IMR-90 (cell line): Measurements from ENCODE around the gene BCDIN3D. TPM values are rescaled to one million over a fixed set of nuclear protein-coding genes. Genes with fewer than 3 reads are reported as not detected.

Experiments
- ATAC-seq: fragments of 200-7000 bp; cut with Tn5 transposase; 2 replicates; pipeline ENCODE4 v1.9.1; 2020; ENCODE audit warnings: low read depth, mild to moderate bottlenecking, moderate library complexity
- BruUV-seq: library from RNA; stranded (reverse); fragments of 400-500 nt; replicated peaks from 2 replicates; lab custom pipeline; 2021; lab: Mats Ljungman, UMichigan
- CTCF ChIA-PET: fragments of 300-600 bp; formaldehyde crosslinking; extraction: SDS; loops from one replicate; lab custom pipeline; 2021; ENCODE audit warnings: antibody characterized with exemption; lab: Yijun Ruan, JAX
- POLR2A ChIA-PET: fragments of 300-600 bp; sonication (Branson Sonifier 250); formaldehyde crosslinking; loops from one replicate; lab custom pipeline; 2022; ENCODE audit warnings: antibody characterized with exemption; ENCODE audit not compliant: unreplicated experiment; lab: Charles Lee
- DNase-seq: peaks from one replicate; pipeline ENCODE4 v3.0.0; 2013
- H2AFZ ChIP-seq: replicated peaks from 2 replicates; pipeline ENCODE3; 2013; ENCODE audit warnings: low read length, mild to moderate bottlenecking; ENCODE audit not compliant: poor library complexity
- H2AK5ac ChIP-seq: 2 replicates; pipeline ENCODE4 v1.6.1; 2013; ENCODE audit warnings: low read depth, low read length, inconsistent platforms
- H2AK9ac ChIP-seq: replicated peaks from 2 replicates; pipeline ENCODE3; 2013; ENCODE audit warnings: mild to moderate bottlenecking, low read depth, low read length, moderate library complexity; ENCODE audit not compliant: poor library complexity
- H2BK120ac ChIP-seq: 2 replicates; pipeline ENCODE4 v1.6.1; 2013; ENCODE audit warnings: low read depth, low read length, inconsistent platforms
- H2BK15ac ChIP-seq: 3 replicates; pipeline ENCODE4 v1.6.1; 2013; ENCODE audit warnings: low read depth, low read length, inconsistent platforms
- H2BK20ac ChIP-seq: 2 replicates; pipeline ENCODE4 v1.6.1; 2013; ENCODE audit warnings: low read depth, mild to moderate bottlenecking, inconsistent platforms, low read length, moderate library complexity
- H2BK5ac ChIP-seq: 2 replicates; pipeline ENCODE4 v1.6.1; 2013; ENCODE audit warnings: mild to moderate bottlenecking, low read depth, low read length, inconsistent platforms; ENCODE audit not compliant: poor library complexity, severe bottlenecking
- H3K14ac ChIP-seq: replicated peaks from 2 replicates; pipeline ENCODE4 v1.6.1; 2013; ENCODE audit warnings: low read depth, low read length, inconsistent platforms
- H3K18ac ChIP-seq: 2 replicates; pipeline ENCODE4 v1.6.1; 2013; ENCODE audit warnings: low read depth, low read length, control low read depth
- H3K23ac ChIP-seq: 2 replicates; pipeline ENCODE4 v1.6.1; 2013; ENCODE audit warnings: low read depth, low read length, inconsistent platforms
- H3K27ac ChIP-seq: 2 replicates; pipeline ENCODE4 v1.5.1; 2013; ENCODE audit warnings: mild to moderate bottlenecking, control low read depth, low read length; ENCODE audit not compliant: insufficient read depth
- H3K27me3 ChIP-seq: 2 replicates; pipeline ENCODE4 v1.6.1; 2013; ENCODE audit warnings: low read length; ENCODE audit not compliant: control insufficient read depth, insufficient read depth
- H3K36me3 ChIP-seq: 2 replicates; pipeline ENCODE4 v1.6.1; 2013; ENCODE audit warnings: low read length, mixed read lengths; ENCODE audit not compliant: control insufficient read depth, insufficient read depth
- H3K4ac ChIP-seq: 2 replicates; pipeline ENCODE4 v1.6.1; 2013; ENCODE audit warnings: low read depth, low read length, inconsistent platforms
- H3K4me1 ChIP-seq: 2 replicates; pipeline ENCODE4 v1.6.1; 2013; ENCODE audit warnings: low read length, mixed read lengths; ENCODE audit not compliant: control insufficient read depth, insufficient read depth
- H3K4me2 ChIP-seq: 2 replicates; pipeline ENCODE4 v1.6.1; 2013; ENCODE audit warnings: low read depth, mild to moderate bottlenecking, control low read depth, low read length, moderate library complexity
- H3K4me3 ChIP-seq: 2 replicates; pipeline ENCODE4 v1.5.1; 2013; ENCODE audit warnings: low read depth, mild to moderate bottlenecking, control low read depth, low read length, moderate library complexity; ENCODE audit not compliant: insufficient read depth
- H3K56ac ChIP-seq: 2 replicates; pipeline ENCODE4 v1.6.1; 2013; ENCODE audit warnings: low read length, inconsistent platforms; ENCODE audit not compliant: insufficient read depth; ENCODE audit errors: extremely low read depth
- H3K79me1 ChIP-seq, 2 experiments: 2 replicates each; pipeline ENCODE4 v1.6.1; 2013; ENCODE audit warnings: low read length in 2 of 2, inconsistent platforms in 1 of 2, low read depth in 1 of 2
- H3K9ac ChIP-seq: 2 replicates; pipeline ENCODE4 v1.6.1; 2013; ENCODE audit warnings: low read depth, low read length, control low read depth
- H3K9me1 ChIP-seq: 2 replicates; pipeline ENCODE4 v1.6.1; 2013; ENCODE audit warnings: low read length, inconsistent platforms; ENCODE audit not compliant: insufficient read depth
- H3K9me3 ChIP-seq: 2 replicates; pipeline ENCODE4 v1.6.1; 2013; ENCODE audit warnings: low read length; ENCODE audit not compliant: control insufficient read depth, insufficient read depth
- H4K20me1 ChIP-seq: 2 replicates; pipeline ENCODE4 v1.6.1; 2013; ENCODE audit warnings: low read length, inconsistent platforms; ENCODE audit not compliant: insufficient read depth
- H4K5ac ChIP-seq: 2 replicates; pipeline ENCODE4 v1.6.1; 2013; ENCODE audit warnings: mild to moderate bottlenecking, low read depth, low read length, control low read depth
- H4K8ac ChIP-seq, 2 experiments: 2 replicates each; pipeline ENCODE4 v1.6.1; 2013; ENCODE audit warnings: low read depth in 2 of 2, low read length in 2 of 2, control low read depth in 1 of 2, inconsistent platforms in 1 of 2
- H4K91ac ChIP-seq: 2 replicates; pipeline ENCODE4 v1.6.1; 2013; ENCODE audit warnings: low read depth, low read length, inconsistent platforms; ENCODE audit not compliant: insufficient read depth
- BHLHE40 ChIP-seq: fragments of 150-350 bp; IDR thresholded peaks from 2 replicates; pipeline ENCODE4 v1.6.1; 2016; ENCODE audit warnings: mild to moderate bottlenecking, low read depth, low read length
- CEBPB ChIP-seq: IDR thresholded peaks from 2 replicates; pipeline ENCODE4 v1.6.1; 2012; ENCODE audit warnings: low read depth, low read length, improper control_type of control experiment
- CHD1 ChIP-seq: IDR thresholded peaks from 2 replicates; pipeline ENCODE4 v1.6.1; 2012; ENCODE audit warnings: low read depth, low read length, improper control_type of control experiment
- CTCF ChIP-seq: conservative IDR thresholded peaks from 2 replicates; pipeline ENCODE4 v1.5.1; 2012; ENCODE audit warnings: mild to moderate bottlenecking, low read depth, low read length, improper control_type of control experiment
- ELK1 ChIP-seq: fragments of 150-350 bp; IDR thresholded peaks from 2 replicates; pipeline ENCODE4 v1.6.1; 2016; ENCODE audit warnings: low read depth, mild to moderate bottlenecking, low read length, moderate library complexity, borderline replicate concordance
- FOS ChIP-seq: fragments of 150-350 bp; IDR thresholded peaks from 2 replicates; pipeline ENCODE4 v1.6.1; 2016; ENCODE audit warnings: low read depth, low read length
- MAFK ChIP-seq: IDR thresholded peaks from 2 replicates; pipeline ENCODE4 v1.6.1; 2012; ENCODE audit warnings: low read depth, low read length, improper control_type of control experiment
- MAZ ChIP-seq: IDR thresholded peaks from 2 replicates; pipeline ENCODE4 v1.6.1; 2012; ENCODE audit warnings: low read depth, mild to moderate bottlenecking, low read length, improper control_type of control experiment, moderate library complexity, borderline replicate concordance
- MXI1 ChIP-seq: IDR thresholded peaks from 2 replicates; pipeline ENCODE4 v1.6.1; 2012; ENCODE audit warnings: low read depth, mild to moderate bottlenecking, low read length, moderate library complexity, borderline replicate concordance
- NFE2L2 ChIP-seq: fragments of 150-350 bp; IDR thresholded peaks from 2 replicates; pipeline ENCODE4 v1.6.1; 2016; ENCODE audit warnings: low read depth, mild to moderate bottlenecking, low read length
- POLR2A ChIP-seq: IDR thresholded peaks from 2 replicates; pipeline ENCODE4 v1.6.1; 2012; ENCODE audit warnings: mild to moderate bottlenecking, low read depth, low read length
- RAD21 ChIP-seq: IDR thresholded peaks from 2 replicates; pipeline ENCODE4 v1.6.1; 2012; ENCODE audit warnings: low read length, improper control_type of control experiment
- RCOR1 ChIP-seq: IDR thresholded peaks from 2 replicates; pipeline ENCODE4 v1.6.1; 2012; ENCODE audit warnings: mild to moderate bottlenecking, low read length, improper control_type of control experiment; ENCODE audit not compliant: insufficient replicate concordance
- RFX5 ChIP-seq: IDR thresholded peaks from 2 replicates; pipeline ENCODE4 v1.8.0; 2012; ENCODE audit warnings: low read depth, mild to moderate bottlenecking, low read length, moderate library complexity
- SMC3 ChIP-seq: fragments of 150-350 bp; IDR thresholded peaks from 2 replicates; pipeline ENCODE4 v1.6.1; 2016; ENCODE audit warnings: low read depth, mild to moderate bottlenecking, antibody characterized with exemption, low read length, moderate library complexity
- USF2 ChIP-seq: fragments of 150-350 bp; IDR thresholded peaks from 2 replicates; pipeline ENCODE4 v1.6.1; 2017; ENCODE audit warnings: mild to moderate bottlenecking, antibody characterized with exemption, low read length, low read depth
- WGBS, 2 experiments: methylation state at CpG; one replicate each; pipeline versions ENCODE4 v1.1.5 to v1.1.7; 2013; ENCODE audit warnings: missing lambda C conversion rate in 2 of 2; ENCODE audit not compliant: insufficient read length in 1 of 2; ENCODE audit errors: extremely low coverage in 2 of 2; 5-methylcytosine and 5-hydroxymethylcytosine counted together
- dilution Hi-C: fragments of 300-500 bp; cut with HindIII; formaldehyde crosslinking; loops from one replicate; pipeline ENCODE4 v1.14.3; 2018; ENCODE audit warnings: low sequenced_read_pairs; ENCODE audit not compliant: unreplicated experiment
- in situ Hi-C: fragments of 300-500 bp; cut with MboI; formaldehyde crosslinking; loops from 3 replicates; pipeline ENCODE4 v1.14.3; 2019; ENCODE audit warnings: low sequenced_read_pairs, inconsistent platforms, mixed read lengths
- intact Hi-C: fragments of 100-400 bp; cut with micrococcal nuclease; formaldehyde crosslinking; loops from 2 replicates; pipeline ENCODE4 v1.10.0; 2022
- polyA plus RNA-seq, 3 experiments: library from polyadenylated mRNA; depleted of rRNA; stranded (reverse); fragments of >200 nt; gene quantifications; 2 replicates each; pipeline ENCODE4 v1.2.3, GENCODE V29; 2012; ENCODE audit warnings: low replicate concordance in 1 of 3
- total RNA-seq: library from RNA; depleted of rRNA; stranded (reverse); fragments of >200 nt; gene quantifications from 2 replicates; pipeline ENCODE4 v1.2.3, GENCODE V29; 2012

The BCDIN3D gene
- total and polyA plus RNA-seq, 2 of the 4 experiments (the other 2 are of a cell fraction): 2.3 TPM

- DNase-seq (no peak), ATAC-seq (no peak)
- H3K9ac ChIP-seq: no peak overlapping the region
- H4K20me1 ChIP-seq: peaks cover 11% of the 10 kb centered on the region; the same call in 1 of the 2 replicates
- no peak overlapping the region for H2BK120ac ChIP-seq
- no peak overlapping the region for H2BK5ac ChIP-seq
- peaks cover 74% of the 10 kb centered on the region for H3K36me3 ChIP-seq
- no peak overlapping the region for H2AFZ ChIP-seq
- no peak overlapping the region for H3K23ac ChIP-seq
- no peak overlapping the region for H3K4me2 ChIP-seq
- H3K4ac ChIP-seq: no peak overlapping the region
- POLR2A ChIA-PET: no interaction called here
- H2AK9ac ChIP-seq: no peak overlapping the region
- H2BK20ac ChIP-seq: no peak overlapping the region
- no peak overlapping the region for H4K5ac ChIP-seq
- no peak overlapping the region for H3K14ac ChIP-seq
- H4K91ac ChIP-seq: no peak overlapping the region
- H3K9me3 ChIP-seq: no peaks in the 10 kb centered on the region
- H2BK15ac ChIP-seq: no peak overlapping the region
- CTCF ChIA-PET: interaction anchor here (0.6 to 1.5 kb wide), 2 partner anchors 20 to 261 kb away, joined by 3 to 7 read pairs; no protein-coding TSS in a partner anchor
- in situ Hi-C loops: no loop called here
- no peak overlapping the region for H3K27ac ChIP-seq
- dilution Hi-C loops: no loop called here
- no peak overlapping the region for H3K4me3 ChIP-seq
- no peaks in the 10 kb centered on the region for H3K27me3 ChIP-seq
- peaks cover 0 to 5% of the 10 kb centered on the region in 2 experiments; a peak in 1 of 4 replicates for H3K79me1 ChIP-seq
- no TSS peak for BruUV-seq
- no peaks in the 10 kb centered on the region for H3K4me1 ChIP-seq
- 33% methylated on average over 1 of the region's 7 CpGs; no CpG with 5 or more reads in 1 of the 2 experiments for WGBS, 2 experiments
- no peak overlapping the region for H2AK5ac ChIP-seq
- no peak overlapping the region for H3K18ac ChIP-seq
- TF ChIP-seq SMC3: no peak
- no peak for TF ChIP-seq RCOR1
- no peak for TF ChIP-seq CEBPB
- no peak for TF ChIP-seq USF2
- no peak for TF ChIP-seq NFE2L2
- no peak for TF ChIP-seq CHD1
- TF ChIP-seq MXI1: no peak
- no peak for TF ChIP-seq MAZ
- TF ChIP-seq MAFK: no peak
- TF ChIP-seq FOS: no peak
- TF ChIP-seq POLR2A: no peak
- no peak for TF ChIP-seq RAD21
- TF ChIP-seq ELK1: no peak
- no peak for TF ChIP-seq CTCF
- no peak for TF ChIP-seq BHLHE40
- no peak for TF ChIP-seq RFX5
- intact Hi-C loops: no loop called here
- H3K9me1 ChIP-seq: no peaks in the 10 kb centered on the region; the same call in 1 of the 2 replicates
- H3K56ac ChIP-seq: no peak overlapping the region
- H4K8ac ChIP-seq: no peak overlapping the region
Observed at GRCh38 chr12:49798248-49798647, 44.7 kb downstream of the BCDIN3D start.
